Choroid plexus epithelial cell (primary cell): ENCODE results near the gene OCA2.

Experiments used
- DNase-seq: peaks from one replicate; pipeline ENCODE4 v3.0.0-alpha.2; 2010; ENCODE audit warnings: low read depth
- H3K4me3 ChIP-seq: 2 replicates; pipeline ENCODE4 v1.5.1; 2011; ENCODE audit warnings: low read depth, mild to moderate bottlenecking, control low read depth, low read length, moderate library complexity
- TF ChIP-seq, protein P1 (sequence below): conservative IDR thresholded peaks from 2 replicates; pipeline ENCODE4 v1.5.1; 2011; ENCODE audit warnings: low read depth, mild to moderate bottlenecking, control low read depth, inconsistent platforms, low read length, moderate library complexity

Gene OCA2

DNA sequence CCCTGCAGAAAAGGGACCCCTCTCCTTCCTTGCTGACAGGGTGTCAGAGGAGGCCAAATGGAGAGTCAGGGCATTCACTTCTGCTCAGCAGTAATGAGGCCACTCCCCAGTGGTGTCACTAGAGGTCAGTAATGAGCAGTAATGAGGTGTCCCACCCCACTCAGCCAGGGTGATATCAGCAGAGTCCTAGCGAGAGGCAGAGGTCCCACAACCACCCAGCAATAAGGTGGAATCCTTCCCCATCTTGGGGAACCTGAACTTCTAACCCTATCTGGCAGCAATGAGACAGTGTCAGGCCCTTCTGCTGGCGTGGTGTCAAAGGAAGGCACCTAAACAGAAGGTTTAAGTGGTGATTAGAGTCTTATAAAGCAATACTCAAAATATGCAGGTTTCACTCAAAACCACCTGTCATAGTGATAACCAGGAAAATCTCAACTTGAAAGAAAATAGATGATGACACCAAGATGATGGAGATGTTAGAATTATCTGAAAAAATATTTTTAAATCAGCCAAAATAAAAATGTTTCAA, 12.9 kb downstream of the OCA2 start:
- TF ChIP-seq, protein P1, sequence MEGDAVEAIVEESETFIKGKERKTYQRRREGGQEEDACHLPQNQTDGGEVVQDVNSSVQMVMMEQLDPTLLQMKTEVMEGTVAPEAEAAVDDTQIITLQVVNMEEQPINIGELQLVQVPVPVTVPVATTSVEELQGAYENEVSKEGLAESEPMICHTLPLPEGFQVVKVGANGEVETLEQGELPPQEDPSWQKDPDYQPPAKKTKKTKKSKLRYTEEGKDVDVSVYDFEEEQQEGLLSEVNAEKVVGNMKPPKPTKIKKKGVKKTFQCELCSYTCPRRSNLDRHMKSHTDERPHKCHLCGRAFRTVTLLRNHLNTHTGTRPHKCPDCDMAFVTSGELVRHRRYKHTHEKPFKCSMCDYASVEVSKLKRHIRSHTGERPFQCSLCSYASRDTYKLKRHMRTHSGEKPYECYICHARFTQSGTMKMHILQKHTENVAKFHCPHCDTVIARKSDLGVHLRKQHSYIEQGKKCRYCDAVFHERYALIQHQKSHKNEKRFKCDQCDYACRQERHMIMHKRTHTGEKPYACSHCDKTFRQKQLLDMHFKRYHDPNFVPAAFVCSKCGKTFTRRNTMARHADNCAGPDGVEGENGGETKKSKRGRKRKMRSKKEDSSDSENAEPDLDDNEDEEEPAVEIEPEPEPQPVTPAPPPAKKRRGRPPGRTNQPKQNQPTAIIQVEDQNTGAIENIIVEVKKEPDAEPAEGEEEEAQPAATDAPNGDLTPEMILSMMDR = peak; percentile 83
- peak; percentile 72 for DNase-seq
- H3K4me3 ChIP-seq = no peak overlapping the region

DNA sequence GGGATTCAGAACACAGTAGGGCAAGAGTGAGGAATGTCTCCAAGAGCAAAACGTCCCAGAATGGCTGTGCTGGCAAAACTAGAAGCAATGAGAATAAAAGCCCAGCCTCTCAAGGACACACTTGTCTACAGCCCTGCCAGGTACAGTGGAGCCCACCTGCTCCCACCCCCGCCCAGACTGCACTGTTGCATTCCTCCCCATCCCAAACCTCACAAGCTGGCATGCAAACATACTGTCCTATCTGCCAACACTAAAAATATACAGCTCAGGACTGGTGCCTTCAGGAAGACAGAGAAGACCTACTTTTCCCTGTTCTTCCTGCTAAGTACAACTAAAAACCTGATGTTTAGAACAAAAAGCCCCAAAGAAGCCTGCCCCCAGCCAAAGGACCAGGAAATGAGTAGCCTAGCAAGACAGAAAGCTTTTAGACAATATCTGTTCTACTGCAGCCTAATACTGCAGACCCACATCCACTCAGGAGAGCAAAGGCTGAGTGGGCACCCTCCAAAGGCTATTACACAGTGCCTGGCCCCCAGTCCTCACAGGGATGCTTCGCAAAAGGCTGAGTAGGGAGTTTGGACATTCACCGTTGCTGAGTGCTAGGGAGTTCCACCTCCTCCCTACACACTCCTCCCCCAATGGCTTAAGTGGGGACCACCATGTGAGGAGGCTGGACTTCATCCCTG, 13.5 kb downstream of the OCA2 start:
- TF ChIP-seq, protein P1 = no peak
- H3K4me3 ChIP-seq = no peak overlapping the region

DNA sequence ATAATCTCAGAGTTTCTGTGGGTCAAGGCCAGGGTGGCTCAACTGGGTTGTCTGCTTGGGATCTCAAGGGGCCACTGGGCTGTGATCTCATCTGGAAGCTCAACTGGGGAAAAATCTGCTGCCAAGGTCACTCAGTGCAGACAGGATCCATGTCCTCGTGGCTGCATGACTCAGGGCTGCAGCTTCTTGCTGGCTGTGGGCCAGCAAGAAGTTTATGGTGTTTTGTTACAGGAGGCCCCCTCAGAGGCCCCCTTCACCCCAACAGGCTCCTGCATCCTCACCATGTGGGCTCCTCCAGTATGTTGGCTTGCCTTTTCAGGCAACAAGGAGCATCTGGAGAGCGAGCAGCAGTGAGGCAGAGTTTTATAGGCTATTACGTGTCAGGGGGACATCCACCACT, 14.6 kb downstream of the OCA2 start:
- TF ChIP-seq, protein P1 = no peak
- peak; percentile 58 for DNase-seq
- no peak overlapping the region for H3K4me3 ChIP-seq

More for the DNA sequence above, 13.5 kb downstream of the OCA2 start:
- DNase-seq = no peak

DNA sequence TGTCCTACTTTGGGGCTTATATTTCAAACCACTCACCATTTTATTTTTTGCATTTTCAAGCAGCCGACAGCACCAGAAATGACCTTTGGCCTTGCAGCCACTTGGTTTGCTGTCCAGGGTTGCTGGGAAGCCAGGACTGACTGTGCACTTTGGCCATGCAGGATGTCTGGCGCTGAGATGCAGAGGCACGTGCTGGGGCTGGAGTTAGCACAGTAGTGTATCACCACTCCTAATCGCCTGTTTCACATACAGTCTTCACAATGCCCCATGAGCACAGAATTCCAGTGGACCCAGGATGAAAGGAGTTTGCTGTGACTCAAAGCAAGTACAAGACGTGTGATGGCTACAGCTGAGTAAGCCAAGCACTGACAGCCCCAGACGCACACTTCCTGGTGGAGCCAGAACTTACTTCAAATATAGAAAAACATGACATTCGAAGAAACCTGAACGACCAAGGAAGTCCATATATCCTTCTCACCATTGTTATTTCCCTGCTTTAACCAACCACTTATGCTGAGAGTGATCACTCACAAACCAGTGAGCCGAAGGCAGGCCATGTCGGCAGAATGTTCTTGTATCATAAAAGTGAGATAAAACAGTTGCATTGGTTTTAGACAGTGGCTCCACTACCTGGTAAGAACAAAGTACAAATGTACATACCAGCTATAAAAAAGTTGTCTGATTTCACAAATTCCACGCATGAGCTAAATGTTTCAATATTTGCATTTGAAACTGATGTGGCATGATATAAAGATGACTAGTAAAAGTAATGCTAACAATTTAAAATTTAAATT, 16.0 kb downstream of the OCA2 start:
- no peak overlapping the region for H3K4me3 ChIP-seq
- TF ChIP-seq, protein P1 = no peak
- DNase-seq = no peak

DNA sequence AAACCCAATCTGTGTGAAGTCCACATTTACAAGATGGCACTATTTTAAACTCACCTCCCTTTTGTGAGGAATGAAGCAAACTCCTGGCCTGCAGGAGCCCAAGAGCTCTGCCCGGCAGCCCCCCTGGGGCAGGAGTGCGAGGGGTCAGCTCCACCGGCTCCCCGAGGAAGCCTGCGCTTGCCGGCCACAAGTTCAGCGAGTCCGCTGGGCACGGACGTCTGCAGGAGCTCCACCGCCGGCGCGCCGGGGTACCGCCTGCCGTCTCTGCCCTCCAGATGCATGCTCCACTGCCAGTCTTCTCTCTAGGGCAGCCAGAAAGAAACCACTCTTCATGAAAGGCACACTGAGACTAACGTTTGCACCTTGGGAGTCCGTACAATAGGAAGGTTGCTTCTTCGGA, 17.5 kb downstream of the OCA2 start:
- DNase-seq = no peak
- TF ChIP-seq, protein P1 = no peak
- H3K4me3 ChIP-seq = no peak overlapping the region

DNA sequence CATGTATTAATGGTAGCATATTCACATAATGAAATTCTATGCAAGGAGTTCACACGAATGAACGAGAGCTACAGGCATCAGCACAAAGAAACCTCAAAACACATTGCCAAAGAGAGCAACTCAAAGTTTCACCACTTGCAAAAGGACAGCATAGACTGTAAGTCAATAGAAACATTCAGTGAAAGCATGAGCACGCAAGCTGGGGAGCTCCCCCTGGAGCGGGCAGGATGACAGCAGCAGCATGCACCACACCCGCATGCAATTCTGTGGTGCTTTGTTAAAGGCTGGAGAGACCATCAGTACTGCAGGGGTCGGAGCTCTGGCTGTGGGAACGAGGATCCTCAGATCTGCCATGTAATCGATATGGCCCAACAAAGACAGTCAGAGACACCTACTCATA, 18.7 kb downstream of the OCA2 start:
- DNase-seq = no peak
- TF ChIP-seq, protein P1 = no peak
- no peak overlapping the region for H3K4me3 ChIP-seq
